Ishikawa (cell line): ENCODE data around the gene PPP1R36.

Source experiments
- EP300 ChIP-seq: IDR thresholded peaks from 2 replicates; pipeline ENCODE4 v1.6.1; 2012; ENCODE audit warnings: borderline replicate concordance
- YY1 ChIP-seq: IDR thresholded peaks from 2 replicates; pipeline ENCODE4 v1.6.1; 2012; ENCODE audit warnings: low read depth

DNA sequence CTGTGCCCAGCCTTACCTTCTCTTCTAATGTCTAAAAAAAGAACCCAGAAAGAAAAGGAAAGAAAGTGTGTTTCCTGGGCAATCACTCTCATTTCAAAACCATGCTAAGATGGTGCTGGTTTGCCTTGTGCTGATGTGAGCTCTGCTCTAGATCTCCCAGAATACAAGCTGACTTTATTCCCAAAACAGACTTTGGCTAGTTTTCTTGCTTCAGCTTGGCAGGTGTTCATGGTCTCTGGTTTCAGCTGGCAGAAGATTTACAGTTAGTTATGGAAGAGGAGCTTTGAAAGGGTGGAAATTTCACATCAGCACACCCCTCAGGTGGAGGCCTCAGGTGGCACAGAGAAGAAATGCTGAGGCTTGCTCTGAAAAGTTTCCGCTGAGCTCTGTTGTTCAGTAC lies 34.4 kb downstream of the PPP1R36 start:
- no peak for TF ChIP-seq EP300
- TF ChIP-seq YY1, result no peak
